Bronchial epithelial cell (primary cell): ENCODE results near the gene MFAP3. TPM values are rescaled to one million over a fixed set of nuclear protein-coding genes. Genes with fewer than 3 reads are reported as not detected.

Source experiments
- DNase-seq: peaks from one replicate; pipeline ENCODE4 v3.0.0-alpha.2; 2010; ENCODE audit warnings: low read depth
- FAIRE-seq: peaks from 2 replicates; lab custom pipeline; 2011; peaks lifted over from hg19 to GRCh38; lab: Jason Lieb, UNC
- H3K27me3 ChIP-seq: 2 replicates; pipeline ENCODE4 v1.5.1; 2011; ENCODE audit warnings: low read length; ENCODE audit not compliant: control insufficient read depth, insufficient read depth
- H3K36me3 ChIP-seq: 2 replicates; pipeline ENCODE4 v1.5.1; 2011; ENCODE audit warnings: low read length; ENCODE audit not compliant: control insufficient read depth, insufficient read depth
- H3K4me3 ChIP-seq: 2 replicates; pipeline ENCODE4 v1.5.1; 2011; ENCODE audit warnings: mild to moderate bottlenecking, low read depth, low read length, control low read depth
- total RNA-seq: library from RNA; depleted of rRNA; stranded (reverse); fragments of >200 nt; gene quantifications from 2 replicates; pipeline ENCODE4 v1.2.1, GENCODE V29; 2014
- TF ChIP-seq, protein P1 (sequence below): IDR thresholded peaks from 2 replicates; pipeline ENCODE4 v1.5.1; 2011; ENCODE audit warnings: mild to moderate bottlenecking, moderate library complexity, low read length, control low read depth, inconsistent platforms; ENCODE audit not compliant: insufficient read depth, severe bottlenecking

Gene MFAP3
- total RNA-seq, 1 donor from 2014 or later = 57.1 TPM

GRCh38 chr5:154000703-154001102 is 38.1 kb upstream of the MFAP3 start:
- FAIRE-seq = no peak
- TF ChIP-seq, protein P1, sequence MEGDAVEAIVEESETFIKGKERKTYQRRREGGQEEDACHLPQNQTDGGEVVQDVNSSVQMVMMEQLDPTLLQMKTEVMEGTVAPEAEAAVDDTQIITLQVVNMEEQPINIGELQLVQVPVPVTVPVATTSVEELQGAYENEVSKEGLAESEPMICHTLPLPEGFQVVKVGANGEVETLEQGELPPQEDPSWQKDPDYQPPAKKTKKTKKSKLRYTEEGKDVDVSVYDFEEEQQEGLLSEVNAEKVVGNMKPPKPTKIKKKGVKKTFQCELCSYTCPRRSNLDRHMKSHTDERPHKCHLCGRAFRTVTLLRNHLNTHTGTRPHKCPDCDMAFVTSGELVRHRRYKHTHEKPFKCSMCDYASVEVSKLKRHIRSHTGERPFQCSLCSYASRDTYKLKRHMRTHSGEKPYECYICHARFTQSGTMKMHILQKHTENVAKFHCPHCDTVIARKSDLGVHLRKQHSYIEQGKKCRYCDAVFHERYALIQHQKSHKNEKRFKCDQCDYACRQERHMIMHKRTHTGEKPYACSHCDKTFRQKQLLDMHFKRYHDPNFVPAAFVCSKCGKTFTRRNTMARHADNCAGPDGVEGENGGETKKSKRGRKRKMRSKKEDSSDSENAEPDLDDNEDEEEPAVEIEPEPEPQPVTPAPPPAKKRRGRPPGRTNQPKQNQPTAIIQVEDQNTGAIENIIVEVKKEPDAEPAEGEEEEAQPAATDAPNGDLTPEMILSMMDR = no peak
- no peaks in the 10 kb centered on the region for H3K36me3 ChIP-seq

DNA sequence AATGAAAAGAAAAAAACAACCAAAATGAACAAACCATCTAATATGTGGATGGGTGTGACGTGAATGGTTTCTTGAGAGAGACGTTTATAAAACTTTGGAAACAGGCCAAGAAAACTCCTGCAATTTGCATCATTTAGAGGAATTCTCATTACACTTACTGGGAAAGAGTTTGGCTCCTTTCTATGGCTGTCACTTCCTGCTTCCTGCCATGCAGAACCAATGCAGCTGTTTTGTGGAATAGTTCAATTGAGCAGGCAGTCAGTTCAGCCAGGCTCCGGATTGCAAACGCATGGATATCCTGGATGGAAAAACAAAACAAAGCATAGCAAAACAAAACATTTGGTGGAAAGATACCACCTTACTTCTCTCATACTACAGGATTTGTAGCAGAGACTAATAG is 36.7 kb upstream of the MFAP3 start:
- FAIRE-seq (no peak), DNase-seq (no peak)
- H3K4me3 ChIP-seq = no peak overlapping the region
- no peaks in the 10 kb centered on the region for H3K27me3 ChIP-seq
- TF ChIP-seq, protein P1 = no peak
- no peaks in the 10 kb centered on the region for H3K36me3 ChIP-seq

More at GRCh38 chr5:154000703-154001102, 38.1 kb upstream of the MFAP3 start:
- Histone ChIP-seq H3K27me3 (no peaks in the 10 kb centered on the region), H3K4me3 (no peak overlapping the region)
- no peak for DNase-seq

DNA sequence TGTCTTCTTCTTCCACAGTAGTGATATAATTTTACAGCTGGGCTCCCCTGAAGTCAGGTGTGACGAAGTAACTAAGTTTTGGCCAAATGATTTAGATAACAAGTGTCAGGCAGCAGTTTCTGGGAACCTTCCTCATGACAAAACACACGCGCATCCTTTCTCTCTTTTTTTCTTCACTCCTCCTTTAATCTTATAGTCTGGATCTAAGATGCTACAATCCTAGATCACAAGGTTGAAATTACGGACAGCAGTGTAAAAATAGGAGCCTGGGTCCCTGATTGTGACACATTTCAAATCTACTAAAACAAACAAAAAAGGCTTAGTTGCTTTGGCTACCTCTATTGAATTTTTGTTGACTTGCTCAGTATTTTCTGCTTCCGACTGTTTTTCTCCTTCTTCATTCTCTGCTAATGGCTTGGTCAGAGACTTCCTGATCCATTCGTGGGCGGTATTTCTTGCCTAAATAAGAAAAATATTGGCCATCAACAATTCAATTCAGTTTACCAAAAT is 36.2 kb upstream of the MFAP3 start:
- Histone ChIP-seq H3K36me3 (no peaks in the 10 kb centered on the region), H3K4me3 (no peak overlapping the region), H3K27me3 (no peaks in the 10 kb centered on the region)
- DNase-seq (no peak), FAIRE-seq (no peak)
- TF ChIP-seq, protein P1 = no peak

- FAIRE-seq (no peak), DNase-seq (no peak)
- H3K36me3 ChIP-seq = no peaks in the 10 kb centered on the region
- TF ChIP-seq, protein P1 = no peak
- no peak overlapping the region for H3K4me3 ChIP-seq
- no peaks in the 10 kb centered on the region for H3K27me3 ChIP-seq
Measured at GRCh38 chr5:154005648-154006047, 33.1 kb upstream of the MFAP3 start.

DNA sequence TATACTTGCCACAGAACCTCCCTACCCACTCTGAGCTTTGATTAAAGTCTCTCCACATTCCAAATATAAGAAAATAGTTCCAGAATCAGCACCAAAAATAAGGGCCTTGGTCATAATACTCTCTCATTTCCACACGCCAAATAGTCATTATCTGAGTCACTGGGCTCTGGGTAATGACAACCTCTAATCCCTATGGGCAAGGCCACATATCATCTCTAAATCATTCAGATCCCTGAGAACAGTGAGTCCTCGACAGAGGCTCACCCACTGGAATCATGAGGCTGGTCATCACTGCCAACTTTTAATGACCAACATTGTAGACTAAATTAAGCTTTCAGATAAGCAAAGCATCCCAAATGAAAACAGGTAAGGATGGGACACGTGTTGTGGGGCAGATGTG is 28.1 kb upstream of the MFAP3 start:
- TF ChIP-seq, protein P1 = no peak
- FAIRE-seq = no peak
- no peak overlapping the region for H3K4me3 ChIP-seq

More for the DNA sequence above, 28.1 kb upstream of the MFAP3 start:
- H3K36me3 ChIP-seq = no peaks in the 10 kb centered on the region
- no peaks in the 10 kb centered on the region for H3K27me3 ChIP-seq
- no peak for DNase-seq
